Gastrocnemius medialis (tissue), 4 donors: ENCODE data around the gene RASGEF1B.

ENCODE experiments used
- CTCF ChIP-seq, 5 experiments: fragments of 450-650 bp in 3 of 5; fragments of 200-600 bp in 2 of 5; sonication (generic) in 2 of 5; IDR thresholded peaks in 4 of 5; conservative IDR thresholded peaks in 1 of 5; 1 replicate in 4 of 5; 2 replicates in 1 of 5; pipeline ENCODE4 v1.5.1; 2016 to 2019; ENCODE audit warnings: antibody characterized with exemption in 5 of 5, mild to moderate bottlenecking in 3 of 5, moderate library complexity in 3 of 5
- POLR2A ChIP-seq, 2 donors: fragments of 450-650 bp; IDR thresholded peaks; one replicate each; pipeline ENCODE4 v1.6.1; 2017; ENCODE audit warnings: antibody characterized with exemption in 2 of 2, mild to moderate bottlenecking in 2 of 2, moderate library complexity in 2 of 2

GRCh38 chr4:81485310-81485980 lies 13.7 kb upstream of the RASGEF1B start:
- TF ChIP-seq POLR2A (IDR thresholded peaks at IDR 0.05) (no peak), CTCF (IDR thresholded peaks at IDR 0.05 in 4 of 5, conservative IDR thresholded peaks at IDR 0.05 in 1 of 5) (no peak)
